Measurements from ENCODE around the gene PUM1. TPM values are rescaled to one million over a fixed set of nuclear protein-coding genes. Genes with fewer than 3 reads are reported as not detected.
A peak's percentile ranks its signal among the peaks of the same experiment; 100 is the strongest.
"Not testable (repeated sequence)": the region's sequence is repeated elsewhere in the genome, so short reads cannot be mapped to it uniquely, and the experiment has no call there.

Gene PUM1
- 43.0 and 64.4 TPM in 2 replicates for total RNA-seq (2014; rRNA removed; shearing (Covaris generic))

- peak; percentile 97 for DNase-seq (ENCODE audit: low spot score)
- in situ Hi-C loops (cut with HindIII; ENCODE audit: low sequenced_read_pairs) = no loop called here
These were observed at the start of gene PUM1 for GRCh38 chr1:31065310-31066217. Gene PUM1, minus strand, starts transcription at chr1:31065717. Its CDS starts 6,151 bp downstream, at chr1:31059566.

GRCh38 chr1:31112266-31112935, 46.9 kb upstream of the PUM1 start:
- DNase-seq (ENCODE audit: low spot score) = no peak
- in situ Hi-C loops (cut with HindIII; ENCODE audit: low sequenced_read_pairs) = no loop called here

GRCh38 chr1:31111290-31111951, 45.9 kb upstream of the PUM1 start:
- in situ Hi-C loops (cut with HindIII; ENCODE audit: low sequenced_read_pairs) = no loop called here
- DNase-seq (ENCODE audit: low spot score) = no peak

- in situ Hi-C loops (cut with HindIII; ENCODE audit: low sequenced_read_pairs) = no loop called here
- DNase-seq (ENCODE audit: low spot score) = no peak
These were observed 45.3 kb upstream of the PUM1 start for GRCh38 chr1:31110846-31111245.

GRCh38 chr1:31108861-31109260, 43.3 kb upstream of the PUM1 start:
- in situ Hi-C loops (cut with HindIII; ENCODE audit: low sequenced_read_pairs) = no loop called here
- DNase-seq (ENCODE audit: low spot score) = no peak

- DNase-seq (ENCODE audit: low spot score) = no peak
- in situ Hi-C loops (cut with HindIII; ENCODE audit: low sequenced_read_pairs) = no loop called here
These were observed 40.1 kb upstream of the PUM1 start for GRCh38 chr1:31105646-31106045.

GRCh38 chr1:31102501-31102950, 37.0 kb upstream of the PUM1 start:
- DNase-seq (ENCODE audit: low spot score) = no peak
- in situ Hi-C loops (cut with HindIII; ENCODE audit: low sequenced_read_pairs) = no loop called here

- in situ Hi-C loops (cut with HindIII; ENCODE audit: low sequenced_read_pairs) = no loop called here
- DNase-seq (ENCODE audit: low spot score) = no peak
These were observed 35.6 kb upstream of the PUM1 start for GRCh38 chr1:31101147-31101502.

GRCh38 chr1:31099293-31100032, 33.9 kb upstream of the PUM1 start:
- in situ Hi-C loops (cut with HindIII; ENCODE audit: low sequenced_read_pairs) = no loop called here
- DNase-seq (ENCODE audit: low spot score) = no peak

- in situ Hi-C loops (cut with HindIII; ENCODE audit: low sequenced_read_pairs) = no loop called here
- DNase-seq (ENCODE audit: low spot score) = no peak
These were observed 30.5 kb upstream of the PUM1 start for GRCh38 chr1:31095985-31096384.

GRCh38 chr1:31095298-31095981, 29.9 kb upstream of the PUM1 start:
- DNase-seq (ENCODE audit: low spot score) = no peak
- in situ Hi-C loops (cut with HindIII; ENCODE audit: low sequenced_read_pairs) = no loop called here

- DNase-seq (ENCODE audit: low spot score); in situ Hi-C loops (cut with HindIII; ENCODE audit: low sequenced_read_pairs): not testable (repeated sequence)
These were observed 22.6 kb upstream of the PUM1 start for GRCh38 chr1:31088081-31088480.

- in situ Hi-C loops (cut with HindIII; ENCODE audit: low sequenced_read_pairs) = no loop called here
- no peak for DNase-seq (ENCODE audit: low spot score)
These were observed 19.5 kb upstream of the PUM1 start for GRCh38 chr1:31084782-31085569.

- in situ Hi-C loops (cut with HindIII; ENCODE audit: low sequenced_read_pairs) = no loop called here
- no peak for DNase-seq (ENCODE audit: low spot score)
These were observed 16.9 kb upstream of the PUM1 start for GRCh38 chr1:31082385-31082784.

GRCh38 chr1:31073044-31073443, 7.5 kb upstream of the PUM1 start:
- in situ Hi-C loops (cut with HindIII; ENCODE audit: low sequenced_read_pairs) = no loop called here

GRCh38 chr1:31072304-31072746, 6.8 kb upstream of the PUM1 start:
- no peak for DNase-seq (ENCODE audit: low spot score)
- in situ Hi-C loops (cut with HindIII; ENCODE audit: low sequenced_read_pairs) = no loop called here

More at GRCh38 chr1:31073044-31073443, 7.5 kb upstream of the PUM1 start:
- DNase-seq (ENCODE audit: low spot score) = no peak

- in situ Hi-C loops (cut with HindIII; ENCODE audit: low sequenced_read_pairs) = no loop called here
- DNase-seq (ENCODE audit: low spot score) = no peak
These were observed 3.9 kb upstream of the PUM1 start for GRCh38 chr1:31069392-31069791.

All from G401 (cell line).